GM18951 (cell line): ENCODE data around the gene DTX1.

Experiments used
- POLR2A ChIP-seq: IDR thresholded peaks from 4 replicates; pipeline ENCODE4 v1.6.1; 2011; ENCODE audit warnings: mild to moderate bottlenecking; ENCODE audit not compliant: insufficient read length, insufficient read depth; ENCODE audit errors: extremely low read depth
- in situ Hi-C: fragments of 300-500 bp; cut with MboI; formaldehyde crosslinking; loops from one replicate; pipeline ENCODE4 v1.12.0; 2022; ENCODE audit warnings: low sequenced_read_pairs, mixed read lengths, inconsistent platforms; ENCODE audit not compliant: unreplicated experiment

DTX1 gene

GRCh38 chr12:113056631-113057488 is at the start of gene DTX1:
DTX1 (plus strand) TSS chr12:113056730; CDS start chr12:113058193, 1,463 bp downstream.
- TF ChIP-seq POLR2A, result no peak
- in situ Hi-C loops, result loop anchor here (10.0 kb wide), 1 partner anchor 48 kb away; no protein-coding TSS in a partner anchor

- in situ Hi-C loops, result no loop called here
- no peak for TF ChIP-seq POLR2A
Measured at GRCh38 chr12:113007166-113007565, 49.4 kb upstream of the DTX1 start.

GRCh38 chr12:113010701-113011100 is 45.8 kb upstream of the DTX1 start:
- TF ChIP-seq POLR2A, result no peak
- in situ Hi-C loops, result no loop called here

GRCh38 chr12:113014565-113014964 is 42.0 kb upstream of the DTX1 start:
- in situ Hi-C loops, result no loop called here
- TF ChIP-seq POLR2A, result no peak

GRCh38 chr12:113016796-113017195 is 39.7 kb upstream of the DTX1 start:
- no peak for TF ChIP-seq POLR2A
- in situ Hi-C loops, result no loop called here

- in situ Hi-C loops, result no loop called here
- no peak for TF ChIP-seq POLR2A
Measured at GRCh38 chr12:113019025-113019424, 37.5 kb upstream of the DTX1 start.

- in situ Hi-C loops, result no loop called here
- no peak for TF ChIP-seq POLR2A
Measured at GRCh38 chr12:113021500-113021899, 35.0 kb upstream of the DTX1 start.

- no peak for TF ChIP-seq POLR2A
- in situ Hi-C loops, result no loop called here
Measured at GRCh38 chr12:113022563-113023297, 33.8 kb upstream of the DTX1 start.

GRCh38 chr12:113027726-113028125 is 28.8 kb upstream of the DTX1 start:
- TF ChIP-seq POLR2A, result no peak

GRCh38 chr12:113030875-113031525 is 25.5 kb upstream of the DTX1 start:
- TF ChIP-seq POLR2A, result no peak
- in situ Hi-C loops, result loop anchor here (10.0 kb wide), 1 partner anchor 126 kb away; the partner anchor contains the start of gene OAS1

More at GRCh38 chr12:113027726-113028125, 28.8 kb upstream of the DTX1 start:
- in situ Hi-C loops, result no loop called here

- in situ Hi-C loops, result loop anchor here (10.0 kb wide), 1 partner anchor 135 kb away; the partner anchor contains the start of gene OAS1
- TF ChIP-seq POLR2A, result no peak
Measured at GRCh38 chr12:113039911-113040445, 16.6 kb upstream of the DTX1 start.

GRCh38 chr12:113040722-113041171 is 15.8 kb upstream of the DTX1 start:
- in situ Hi-C loops, result no loop called here

GRCh38 chr12:113041560-113041959 is 15.0 kb upstream of the DTX1 start:
- no peak for TF ChIP-seq POLR2A
- in situ Hi-C loops, result no loop called here

More at GRCh38 chr12:113040722-113041171, 15.8 kb upstream of the DTX1 start:
- no peak for TF ChIP-seq POLR2A
